Glutamatergic neuron (in vitro differentiated cells): ENCODE data around the gene GCDH. TPM values are rescaled to one million over a fixed set of nuclear protein-coding genes. Genes with fewer than 3 reads are reported as not detected.
A peak's percentile ranks its signal among the peaks of the same experiment; 100 is the strongest.

ENCODE experiments used
- DNase-seq: peaks from one replicate; pipeline ENCODE4 v3.0.0; 2022
- H3K27ac Mint-ChIP-seq: one replicate; pipeline ENCODE4 v1.8.0; 2020; ENCODE audit warnings: mild to moderate bottlenecking, mixed read lengths, inconsistent platforms; ENCODE audit not compliant: unreplicated experiment
- H3K27me3 Mint-ChIP-seq: one replicate; pipeline ENCODE4 v1.8.0; 2020; ENCODE audit warnings: mild to moderate bottlenecking, moderate library complexity, mixed read lengths, inconsistent platforms; ENCODE audit not compliant: unreplicated experiment
- H3K36me3 Mint-ChIP-seq: one replicate; pipeline ENCODE4 v1.8.0; 2020; ENCODE audit warnings: mild to moderate bottlenecking, mixed read lengths, inconsistent platforms; ENCODE audit not compliant: unreplicated experiment
- H3K4me1 Mint-ChIP-seq: one replicate; pipeline ENCODE4 v1.8.0; 2020; ENCODE audit warnings: mild to moderate bottlenecking, low read depth, mixed read lengths, inconsistent platforms; ENCODE audit not compliant: unreplicated experiment
- H3K4me3 Mint-ChIP-seq: one replicate; pipeline ENCODE4 v1.8.0; 2020; ENCODE audit warnings: mild to moderate bottlenecking, mixed read lengths, inconsistent platforms; ENCODE audit not compliant: unreplicated experiment
- H3K9me3 Mint-ChIP-seq: one replicate; pipeline ENCODE4 v1.8.0; 2020; ENCODE audit warnings: mild to moderate bottlenecking, moderate library complexity, mixed read lengths, inconsistent platforms; ENCODE audit not compliant: unreplicated experiment
- total RNA-seq: library from RNA; stranded (reverse); fragmentation: NEBNext Ultra II Directional; extraction: Animal tissue kit (Norgen Biotek cat#: 25700); gene quantifications from one replicate; pipeline ENCODE4 v1.2.1, GENCODE V29; 2021; ENCODE audit not compliant: unreplicated experiment
- TF ChIP-seq, protein P1 (sequence below): fragments of 200-600 bp; sonication (generic); IDR thresholded peaks from one replicate; pipeline ENCODE4 v1.5.0; 2021; ENCODE audit not compliant: partially characterized antibody, unreplicated experiment

The GCDH gene
- total RNA-seq, 1 donor from 2014 or later, result 34.2 TPM

DNA sequence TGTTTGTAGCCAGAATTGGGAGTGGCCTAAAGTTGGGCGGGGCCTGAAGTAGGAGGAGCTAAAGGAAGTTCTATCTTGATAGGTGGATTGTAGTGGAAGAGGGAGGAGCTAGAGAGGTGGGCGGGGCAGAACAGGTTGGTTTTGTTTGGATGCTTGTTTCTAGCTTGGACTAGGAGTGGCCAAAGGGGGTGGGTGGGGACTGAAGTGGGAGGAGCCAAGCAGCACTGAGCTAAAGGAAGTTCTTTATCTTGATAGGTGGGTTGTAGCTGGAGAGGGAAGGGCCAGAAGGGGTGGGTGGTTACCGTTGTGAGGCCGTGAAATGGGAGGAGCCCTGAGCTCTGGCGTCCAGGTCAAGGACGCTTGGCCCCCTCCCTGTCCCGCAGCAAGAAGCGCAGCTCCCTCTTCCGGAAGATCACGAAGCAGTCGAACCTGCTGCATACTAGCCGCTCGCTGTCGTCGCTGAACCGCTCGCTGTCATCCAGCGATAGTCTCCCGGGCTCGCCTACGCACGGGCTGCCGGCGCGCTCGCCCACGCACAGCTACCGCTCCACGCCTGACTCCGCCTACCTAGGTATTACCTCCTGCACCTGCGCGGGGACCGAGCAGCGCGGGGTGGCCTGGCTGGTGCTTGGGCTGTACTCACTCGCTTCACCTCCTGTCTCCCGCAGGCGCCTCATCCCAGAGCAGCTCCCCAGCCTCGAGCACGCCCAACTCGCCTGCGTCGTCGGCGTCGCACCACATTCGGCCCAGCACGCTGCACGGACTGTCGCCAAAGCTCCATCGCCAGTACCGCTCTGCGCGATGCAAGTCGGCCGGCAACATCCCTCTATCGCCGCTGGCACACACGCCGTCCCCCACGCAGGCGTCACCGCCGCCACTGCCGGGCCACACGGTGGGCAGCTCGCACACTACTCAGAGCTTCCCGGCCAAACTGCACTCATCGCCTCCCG, 17.7 kb upstream of the GCDH start:
- Mint-ChIP-seq H3K4me1 (peaks cover 2% of the 10 kb centered on the region), H3K36me3 (peaks cover 14% of the 10 kb centered on the region), H3K9me3 (peaks cover 8% of the 10 kb centered on the region), H3K27me3 (peaks cover 12% of the 10 kb centered on the region), H3K4me3 (no peak overlapping the region), H3K27ac (no peak overlapping the region)
- TF ChIP-seq, protein P1, sequence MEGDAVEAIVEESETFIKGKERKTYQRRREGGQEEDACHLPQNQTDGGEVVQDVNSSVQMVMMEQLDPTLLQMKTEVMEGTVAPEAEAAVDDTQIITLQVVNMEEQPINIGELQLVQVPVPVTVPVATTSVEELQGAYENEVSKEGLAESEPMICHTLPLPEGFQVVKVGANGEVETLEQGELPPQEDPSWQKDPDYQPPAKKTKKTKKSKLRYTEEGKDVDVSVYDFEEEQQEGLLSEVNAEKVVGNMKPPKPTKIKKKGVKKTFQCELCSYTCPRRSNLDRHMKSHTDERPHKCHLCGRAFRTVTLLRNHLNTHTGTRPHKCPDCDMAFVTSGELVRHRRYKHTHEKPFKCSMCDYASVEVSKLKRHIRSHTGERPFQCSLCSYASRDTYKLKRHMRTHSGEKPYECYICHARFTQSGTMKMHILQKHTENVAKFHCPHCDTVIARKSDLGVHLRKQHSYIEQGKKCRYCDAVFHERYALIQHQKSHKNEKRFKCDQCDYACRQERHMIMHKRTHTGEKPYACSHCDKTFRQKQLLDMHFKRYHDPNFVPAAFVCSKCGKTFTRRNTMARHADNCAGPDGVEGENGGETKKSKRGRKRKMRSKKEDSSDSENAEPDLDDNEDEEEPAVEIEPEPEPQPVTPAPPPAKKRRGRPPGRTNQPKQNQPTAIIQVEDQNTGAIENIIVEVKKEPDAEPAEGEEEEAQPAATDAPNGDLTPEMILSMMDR, result no peak
- peak; percentile 59 for DNase-seq

DNA sequence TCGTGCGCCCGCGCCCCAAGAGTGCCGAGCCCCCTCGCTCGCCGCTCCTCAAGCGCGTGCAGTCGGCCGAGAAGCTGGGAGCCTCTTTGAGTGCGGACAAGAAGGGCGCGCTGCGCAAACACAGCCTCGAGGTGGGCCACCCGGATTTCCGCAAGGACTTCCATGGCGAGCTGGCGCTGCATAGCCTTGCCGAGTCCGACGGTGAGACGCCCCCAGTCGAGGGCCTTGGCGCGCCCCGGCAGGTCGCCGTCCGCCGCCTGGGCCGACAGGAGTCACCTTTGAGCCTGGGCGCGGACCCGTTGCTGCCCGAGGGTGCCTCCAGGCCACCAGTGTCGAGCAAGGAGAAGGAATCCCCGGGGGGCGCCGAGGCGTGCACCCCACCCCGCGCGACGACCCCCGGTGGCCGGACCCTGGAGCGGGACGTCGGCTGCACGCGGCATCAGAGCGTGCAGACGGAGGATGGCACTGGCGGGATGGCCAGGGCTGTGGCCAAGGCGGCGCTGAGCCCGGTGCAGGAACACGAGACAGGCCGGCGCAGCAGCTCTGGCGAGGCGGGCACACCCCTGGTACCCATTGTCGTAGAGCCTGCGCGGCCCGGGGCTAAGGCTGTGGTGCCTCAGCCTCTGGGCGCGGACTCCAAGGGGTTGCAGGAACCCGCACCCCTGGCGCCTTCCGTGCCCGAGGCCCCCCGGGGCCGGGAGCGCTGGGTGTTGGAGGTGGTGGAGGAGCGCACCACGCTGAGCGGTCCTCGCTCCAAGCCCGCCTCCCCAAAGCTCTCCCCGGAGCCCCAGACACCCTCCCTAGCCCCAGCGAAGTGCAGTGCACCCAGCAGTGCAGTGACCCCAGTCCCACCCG, 16.8 kb upstream of the GCDH start:
- peaks cover 12% of the 10 kb centered on the region for H3K27me3 Mint-ChIP-seq
- H3K36me3 Mint-ChIP-seq, result peaks cover 14% of the 10 kb centered on the region
- TF ChIP-seq, protein P1, result no peak
- no peak overlapping the region for H3K4me3 Mint-ChIP-seq
- H3K27ac Mint-ChIP-seq, result no peak overlapping the region
- H3K4me1 Mint-ChIP-seq, result no peaks in the 10 kb centered on the region
- DNase-seq, result no peak
- peaks cover 8% of the 10 kb centered on the region for H3K9me3 Mint-ChIP-seq

DNA sequence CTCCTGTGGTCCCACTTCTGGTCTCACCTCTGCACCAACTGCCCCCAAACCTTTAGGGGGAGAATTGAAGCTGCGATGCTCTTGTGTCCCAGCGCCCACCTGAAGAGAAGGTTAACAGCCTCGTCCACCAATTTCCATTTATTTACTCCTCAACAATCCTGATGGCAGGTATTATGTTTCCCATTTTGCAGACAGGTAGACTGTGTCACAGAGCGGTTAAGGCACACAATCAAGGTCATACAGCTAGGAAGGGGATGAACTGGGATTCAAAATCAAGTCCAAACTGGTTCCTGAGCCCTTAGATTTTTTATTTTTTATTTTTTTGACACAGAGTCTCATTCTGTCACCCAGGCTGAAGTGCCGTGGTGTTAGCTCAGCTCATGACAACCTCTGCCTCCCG, 15.9 kb upstream of the GCDH start:
- TF ChIP-seq, protein P1, result no peak
- Mint-ChIP-seq H3K36me3 (peaks cover 14% of the 10 kb centered on the region), H3K4me1 (no peaks in the 10 kb centered on the region)

DNA sequence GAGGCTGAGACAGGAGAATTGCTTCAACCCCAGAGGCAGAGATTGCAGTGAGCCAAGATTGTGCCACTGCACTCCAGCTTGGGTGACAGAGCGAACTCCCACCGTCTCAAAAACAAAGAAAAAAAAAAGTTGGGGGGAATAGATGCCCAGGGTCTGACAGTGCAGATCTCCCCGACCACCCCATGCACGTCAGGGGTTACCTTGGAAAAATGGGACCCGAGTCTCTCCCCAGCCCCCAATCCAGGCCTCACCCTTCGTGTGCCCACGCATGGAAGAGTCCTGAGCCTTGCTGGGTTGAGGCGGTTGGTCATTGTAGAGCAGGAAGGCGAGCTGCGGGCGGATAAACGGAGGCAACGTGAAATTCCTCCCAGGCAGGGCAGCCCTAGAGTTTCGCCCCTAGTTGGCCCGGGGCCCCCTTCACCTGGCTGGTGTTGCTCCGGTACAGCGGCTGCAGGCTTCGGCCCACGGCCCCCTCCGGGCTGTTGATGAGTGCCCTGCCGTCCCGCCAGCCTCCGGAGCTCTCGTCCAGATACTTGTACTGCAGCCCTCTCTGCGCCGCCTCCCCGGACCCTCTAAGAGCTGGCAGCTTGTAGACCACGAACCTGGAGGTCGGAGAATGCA, 10.3 kb upstream of the GCDH start:
- Mint-ChIP-seq H3K4me3 (peak overlapping the region; percentile 90), H3K27ac (peak overlapping the region; percentile 52), H3K36me3 (no peaks in the 10 kb centered on the region), H3K4me1 (no peaks in the 10 kb centered on the region), H3K27me3 (peaks cover 6% of the 10 kb centered on the region), H3K9me3 (peaks cover 1% of the 10 kb centered on the region)
- TF ChIP-seq, protein P1, result no peak
- DNase-seq, result peak; percentile 54

More for the DNA sequence above, 15.9 kb upstream of the GCDH start:
- DNase-seq, result no peak
- Mint-ChIP-seq H3K27me3 (peaks cover 12% of the 10 kb centered on the region), H3K4me3 (no peak overlapping the region), H3K9me3 (peaks cover 8% of the 10 kb centered on the region), H3K27ac (no peak overlapping the region)
